Ovary (tissue), 3 donors: ENCODE data around the gene INF2.

ENCODE experiments used
- CTCF ChIP-seq, 3 donors: fragments of 450-650 bp in 2 of 3; fragments of 200-600 bp in 1 of 3; IDR thresholded peaks; one replicate each; pipeline versions ENCODE4 v1.5.1 to v1.8.0; 2016 to 2022; ENCODE audit warnings: antibody characterized with exemption in 3 of 3, mild to moderate bottlenecking in 1 of 3
- POLR2A ChIP-seq: fragments of 450-650 bp; IDR thresholded peaks from one replicate; pipeline ENCODE4 v1.6.1; 2017; ENCODE audit warnings: antibody characterized with exemption, mild to moderate bottlenecking, moderate library complexity
- donor health status: DM: no; HTN: no; CAD: no.

GRCh38 chr14:104686624-104687517 is 2.5 kb upstream of the INF2 start:
- TF ChIP-seq CTCF (IDR thresholded peaks at IDR 0.05) = no peak
- no peak for TF ChIP-seq POLR2A
